K562 (cell line): ENCODE data around the gene AMN1. TPM values are rescaled to one million over a fixed set of nuclear protein-coding genes. Genes with fewer than 3 reads are reported as not detected.

Experiments used
- BCLAF1 ChIP-seq, 2 experiments: fragments of 450-650 bp in 1 of 2; IDR thresholded peaks; 2 replicates each; pipeline ENCODE4 v1.6.1; 2011 to 2017; ENCODE audit warnings: low read depth in 2 of 2, antibody characterized with exemption in 1 of 2, borderline replicate concordance in 1 of 2, low read length in 1 of 2, mild to moderate bottlenecking in 1 of 2, mixed read lengths in 1 of 2; ENCODE audit not compliant: control insufficient read depth in 1 of 2
- DACH1 ChIP-seq: fragments of 450-650 bp; IDR thresholded peaks from 2 replicates; pipeline ENCODE4 v1.6.1; 2018; ENCODE audit not compliant: partially characterized antibody
- ELF1 ChIP-seq: fragments of 200-800 bp; sonication (Bioruptor generic); IDR thresholded peaks from 2 replicates; pipeline ENCODE4 v1.6.1; 2016; ENCODE audit warnings: missing genetic modification characterization, missing compliant biosample characterization
- GTF2E2 ChIP-seq: fragments of 200-800 bp; sonication (Bioruptor generic); IDR thresholded peaks from 2 replicates; pipeline ENCODE4 v1.6.1; 2016; ENCODE audit warnings: missing genetic modification characterization, missing compliant biosample characterization
- NFE2L1 ChIP-seq: fragments of 450-650 bp; IDR thresholded peaks from 2 replicates; pipeline ENCODE4 v1.6.1; 2016; ENCODE audit warnings: missing genetic modification characterization, low read depth, mild to moderate bottlenecking, missing compliant biosample characterization, moderate library complexity, borderline replicate concordance
- PBX2 ChIP-seq, 2 experiments: IDR thresholded peaks in 1 of 2; conservative IDR thresholded peaks in 1 of 2; 2 replicates each; pipeline ENCODE4 v1.6.1; 2016; ENCODE audit warnings: low read depth in 2 of 2, mild to moderate bottlenecking in 1 of 2, missing compliant biosample characterization in 1 of 2, missing genetic modification characterization in 1 of 2, moderate library complexity in 1 of 2
- ZNF444 ChIP-seq: fragments of 250-450 bp; sonication (Bioruptor Pico); IDR thresholded peaks from 2 replicates; pipeline ENCODE4 v1.4.0; 2020; ENCODE audit warnings: mild to moderate bottlenecking, moderate library complexity
- polyA plus RNA-seq, 8 experiments: library from polyadenylated mRNA; depleted of rRNA in 4 of 8; stranded (reverse) in 5 of 8; unstranded in 3 of 8; fragments of >200 nt; fragmentation: Nextera tagmentation in 2 of 8; fragmentation: Illumina TruSeq in 1 of 8; extraction: Ambion mirVana in 2 of 8; extraction: Trizol in 1 of 8; gene quantifications; 2 replicates each; pipeline versions ENCODE4 v1.2.1 to v1.2.3, GENCODE V29; 2011 to 2014; ENCODE audit warnings: inconsistent platforms in 1 of 8, missing spikeins in 1 of 8
- total RNA-seq, 7 experiments: library from RNA; depleted of rRNA in 6 of 7; stranded (reverse); fragments of >200 nt in 6 of 7; fragmentation: Illumina TruSeq in 2 of 7; extraction: Trizol in 2 of 7; gene quantifications; 2 replicates each; pipeline versions ENCODE4 v1.2.1 to v1.2.3, GENCODE V29; 2011 to 2021; ENCODE audit warnings: low replicate concordance in 1 of 7
- TF ChIP-seq, protein P1 (sequence below): sonication (generic); formaldehyde crosslinking; IDR thresholded peaks from 2 replicates; pipeline ENCODE4 v1.8.0; 2022; ENCODE audit warnings: mild to moderate bottlenecking, low read depth, missing genetic modification reagents
- TF ChIP-seq, protein P2 (sequence below): fragments of 250-450 bp; sonication (Bioruptor Pico); IDR thresholded peaks from 2 replicates; pipeline ENCODE4 v1.8.0; 2022; ENCODE audit warnings: moderate library complexity, mild to moderate bottlenecking, inconsistent platforms
- TF ChIP-seq, protein P3 (sequence below): fragments of 250-450 bp; sonication (Bioruptor Pico); IDR thresholded peaks from 2 replicates; pipeline ENCODE4 v1.5.0; 2021; ENCODE audit warnings: mild to moderate bottlenecking, moderate library complexity

Gene AMN1
- total and polyA plus RNA-seq, 9 of the 15 experiments (the other 6 are each of a cell fraction or from before 2014, with no cell fraction given) = 5.2 to 27.6 (median 13.0) TPM

DNA sequence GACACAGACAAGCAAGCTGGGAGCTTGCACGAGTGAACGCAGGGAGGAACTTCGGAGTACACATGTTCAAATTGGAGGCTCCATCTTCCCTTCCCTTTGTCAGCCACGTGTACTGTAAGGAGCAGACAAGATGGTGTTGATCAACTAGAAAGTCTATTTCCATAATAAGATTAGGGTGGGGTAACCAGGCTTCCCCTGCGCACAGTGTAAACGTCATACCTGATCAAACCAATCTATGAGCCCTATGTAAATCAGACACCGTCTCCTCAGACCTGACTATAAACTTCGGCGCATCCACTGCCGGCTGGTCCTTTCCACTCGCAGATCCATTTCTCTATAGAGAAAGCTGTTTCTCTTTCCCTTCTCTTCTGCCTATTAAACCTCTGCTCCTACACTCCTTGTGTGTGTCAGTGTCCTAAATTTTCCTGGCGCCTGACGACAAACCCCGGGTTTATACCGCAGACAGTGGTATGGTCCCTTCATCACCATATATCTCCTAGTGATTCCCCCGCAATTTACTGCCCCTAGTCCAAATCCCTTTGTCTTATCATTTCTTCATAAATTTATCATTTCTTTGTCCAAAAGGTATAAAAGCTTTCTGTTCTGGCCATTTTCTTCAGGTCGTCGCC is 76.8 kb downstream of the AMN1 start (continued):
- TF ChIP-seq, protein P1, sequence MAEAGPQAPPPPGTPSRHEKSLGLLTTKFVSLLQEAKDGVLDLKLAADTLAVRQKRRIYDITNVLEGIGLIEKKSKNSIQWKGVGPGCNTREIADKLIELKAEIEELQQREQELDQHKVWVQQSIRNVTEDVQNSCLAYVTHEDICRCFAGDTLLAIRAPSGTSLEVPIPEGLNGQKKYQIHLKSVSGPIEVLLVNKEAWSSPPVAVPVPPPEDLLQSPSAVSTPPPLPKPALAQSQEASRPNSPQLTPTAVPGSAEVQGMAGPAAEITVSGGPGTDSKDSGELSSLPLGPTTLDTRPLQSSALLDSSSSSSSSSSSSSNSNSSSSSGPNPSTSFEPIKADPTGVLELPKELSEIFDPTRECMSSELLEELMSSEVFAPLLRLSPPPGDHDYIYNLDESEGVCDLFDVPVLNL (CRISPR knock-in tag) = no peak
- no peak for TF ChIP-seq DACH1
- TF ChIP-seq GTF2E2 (tag) = no peak
- TF ChIP-seq ELF1 (tag) = no peak
- no peak for TF ChIP-seq BCLAF1 (IDR thresholded peaks at IDR 0.05; ENCODE audit: borderline replicate concordance in 1 of 2, control insufficient read depth in 1 of 2, low read depth in 2 of 2, low read length in 1 of 2)
- no peak for TF ChIP-seq ZNF444 (CRISPR knock-in tag)
- TF ChIP-seq, protein P2, sequence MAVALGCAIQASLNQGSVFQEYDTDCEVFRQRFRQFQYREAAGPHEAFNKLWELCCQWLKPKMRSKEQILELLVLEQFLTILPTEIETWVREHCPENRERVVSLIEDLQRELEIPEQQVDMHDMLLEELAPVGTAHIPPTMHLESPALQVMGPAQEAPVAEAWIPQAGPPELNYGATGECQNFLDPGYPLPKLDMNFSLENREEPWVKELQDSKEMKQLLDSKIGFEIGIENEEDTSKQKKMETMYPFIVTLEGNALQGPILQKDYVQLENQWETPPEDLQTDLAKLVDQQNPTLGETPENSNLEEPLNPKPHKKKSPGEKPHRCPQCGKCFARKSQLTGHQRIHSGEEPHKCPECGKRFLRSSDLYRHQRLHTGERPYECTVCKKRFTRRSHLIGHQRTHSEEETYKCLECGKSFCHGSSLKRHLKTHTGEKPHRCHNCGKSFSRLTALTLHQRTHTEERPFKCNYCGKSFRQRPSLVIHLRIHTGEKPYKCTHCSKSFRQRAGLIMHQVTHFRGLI (CRISPR knock-in tag) = no peak
- no peak for TF ChIP-seq PBX2 (CRISPR knock-in tag; IDR thresholded peaks at IDR 0.05; ENCODE audit: low read depth)
- no peak for TF ChIP-seq PBX2 (tag; conservative IDR thresholded peaks at IDR 0.05; ENCODE audit: low read depth)
- TF ChIP-seq, protein P3, sequence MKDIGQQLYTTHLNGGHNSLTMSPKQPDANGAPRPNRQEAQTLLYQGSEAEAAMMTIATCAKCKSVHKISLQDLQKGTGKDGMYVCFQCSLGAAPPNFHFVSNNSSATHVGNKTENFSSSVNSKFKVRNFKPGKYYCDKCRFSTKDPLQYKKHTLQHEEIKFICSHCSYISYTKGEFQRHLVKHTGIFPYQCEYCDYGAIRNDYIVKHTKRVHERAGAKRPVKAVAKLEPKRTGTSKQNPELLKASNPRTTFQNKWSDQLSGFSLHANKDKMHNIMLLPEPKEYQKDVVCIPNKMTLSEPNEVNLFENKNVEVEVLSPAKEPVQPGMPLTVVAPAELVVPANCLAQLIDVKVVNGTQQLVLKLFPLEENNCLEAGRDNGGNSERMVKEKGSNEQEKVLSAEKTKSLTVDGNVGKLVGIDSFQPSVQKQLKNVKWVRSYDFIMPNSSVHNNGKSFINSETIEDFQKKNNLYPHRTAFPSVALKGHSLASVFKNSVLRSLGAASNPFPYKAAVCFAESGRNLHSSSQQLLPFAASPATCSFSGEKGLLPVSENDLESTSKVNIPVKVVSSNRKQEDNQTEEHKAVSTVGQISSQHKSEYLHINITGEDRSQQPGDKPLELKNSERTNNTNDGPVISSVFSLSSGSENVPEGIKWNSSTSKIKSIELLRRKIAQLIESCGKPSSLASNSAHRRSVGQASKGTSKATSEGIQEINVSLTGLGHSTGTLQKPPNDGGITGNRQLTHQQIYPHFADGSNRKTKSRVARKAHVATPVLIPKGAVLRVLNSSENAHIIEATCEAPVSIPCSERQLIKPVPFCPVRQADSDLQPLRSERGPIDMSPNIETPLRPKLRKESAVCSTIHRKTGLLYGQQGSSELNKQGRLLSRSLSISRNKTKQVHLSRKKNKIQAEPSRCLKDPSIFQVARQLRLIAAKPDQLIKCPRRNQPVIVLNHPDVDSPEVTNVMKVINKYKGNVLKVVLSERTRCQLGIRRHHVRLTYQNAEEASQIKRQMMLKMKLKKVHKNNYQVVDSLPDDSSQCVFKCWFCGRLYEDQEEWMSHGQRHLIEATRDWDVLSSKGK = no peak
- TF ChIP-seq NFE2L1 = no peak
